ENCODE results near the gene TSSC4.
"Not testable (repeated sequence)": the region's sequence is repeated elsewhere in the genome, so short reads cannot be mapped to it uniquely, and the experiment has no call there.

Gene TSSC4

GRCh38 chr11:2400069-2400761 is at the start of gene TSSC4:
TSS of gene TSSC4 (plus strand) at chr11:2400750. CDS start at chr11:2402634, 1,884 bp downstream.
- DNase-seq: peak; percentile 100

- DNase-seq: no peak
These were observed 48.8 kb upstream of the TSSC4 start for GRCh38 chr11:2351701-2352100.

- DNase-seq: no peak
These were observed 48.1 kb upstream of the TSSC4 start for GRCh38 chr11:2352420-2352819.

GRCh38 chr11:2355000-2355644 is 45.4 kb upstream of the TSSC4 start:
- DNase-seq: no peak

- no peak for DNase-seq
These were observed 43.3 kb upstream of the TSSC4 start for GRCh38 chr11:2357246-2357645.

GRCh38 chr11:2357651-2358050 is 42.9 kb upstream of the TSSC4 start:
- DNase-seq: not testable (repeated sequence)

GRCh38 chr11:2358754-2359442 is 41.7 kb upstream of the TSSC4 start:
- no peak for DNase-seq

- no peak for DNase-seq
These were observed 41.0 kb upstream of the TSSC4 start for GRCh38 chr11:2359557-2359956.

- DNase-seq: no peak
These were observed 40.4 kb upstream of the TSSC4 start for GRCh38 chr11:2360081-2360642.

- DNase-seq: no peak
These were observed 39.0 kb upstream of the TSSC4 start for GRCh38 chr11:2361565-2361964.

- DNase-seq: no peak
These were observed 38.1 kb upstream of the TSSC4 start for GRCh38 chr11:2362414-2362813.

GRCh38 chr11:2363130-2363529 is 37.4 kb upstream of the TSSC4 start:
- no peak for DNase-seq

- no peak for DNase-seq
These were observed 36.8 kb upstream of the TSSC4 start for GRCh38 chr11:2363577-2364370.

GRCh38 chr11:2364386-2364785 is 36.2 kb upstream of the TSSC4 start:
- not testable (repeated sequence) for DNase-seq

GRCh38 chr11:2365571-2366210 is 34.9 kb upstream of the TSSC4 start:
- DNase-seq: no peak

- peak; percentile 33 for DNase-seq
These were observed 34.3 kb upstream of the TSSC4 start for GRCh38 chr11:2366276-2366675.

GRCh38 chr11:2366733-2367132 is 33.8 kb upstream of the TSSC4 start:
- DNase-seq: no peak

GRCh38 chr11:2367266-2368160 is 33.0 kb upstream of the TSSC4 start:
- no peak for DNase-seq

GRCh38 chr11:2368178-2368850 is 32.2 kb upstream of the TSSC4 start:
- DNase-seq: no peak

- no peak for DNase-seq
These were observed 31.7 kb upstream of the TSSC4 start for GRCh38 chr11:2368851-2369180.

GRCh38 chr11:2369320-2369719 is 31.2 kb upstream of the TSSC4 start:
- no peak for DNase-seq

Data from NCI-H1092 (cell line).